GM19395 (cell line): ENCODE data around the gene ZNF709.
"Not testable (repeated sequence)": the region's sequence is repeated elsewhere in the genome, so short reads cannot be mapped to it uniquely, and the experiment has no call there.

Experiments
- ATAC-seq: cut with Tn5 transposase; IDR thresholded peaks from one replicate; pipeline ENCODE4 v1.9.1; 2021; ENCODE audit warnings: mild to moderate bottlenecking, moderate library complexity; ENCODE audit not compliant: unreplicated experiment

Gene ZNF709

GRCh38 chr19:12484371-12485051 is at the start of gene ZNF709:
Gene ZNF709, minus strand, starts transcription at chr19:12484816. Its CDS starts 159 bp downstream, at chr19:12484657.
- ATAC-seq, result peak; percentile 90

- ATAC-seq, result no peak
These were observed 42.6 kb upstream of the ZNF709 start for GRCh38 chr19:12527034-12527836.

GRCh38 chr19:12526542-12526941 is 41.9 kb upstream of the ZNF709 start:
- no peak for ATAC-seq

- ATAC-seq, result no peak
These were observed 37.4 kb upstream of the ZNF709 start for GRCh38 chr19:12521996-12522395.

- ATAC-seq, result no peak
These were observed 29.0 kb upstream of the ZNF709 start for GRCh38 chr19:12513531-12514061.

GRCh38 chr19:12497032-12497431 is 12.4 kb upstream of the ZNF709 start:
- ATAC-seq, result no peak

- no peak for ATAC-seq
These were observed 11.9 kb upstream of the ZNF709 start for GRCh38 chr19:12496480-12496879.

GRCh38 chr19:12495002-12495802 is 10.6 kb upstream of the ZNF709 start:
- ATAC-seq, result peak; percentile 83

GRCh38 chr19:12494260-12494860 is 9.7 kb upstream of the ZNF709 start:
- no peak for ATAC-seq

GRCh38 chr19:12486265-12486783 is 1.7 kb upstream of the ZNF709 start:
- ATAC-seq, result not testable (repeated sequence)

- ATAC-seq, result no peak
These were observed 955 bp upstream of the ZNF709 start for GRCh38 chr19:12485571-12485970.

- ATAC-seq, result peak; percentile 31
These were observed 418 bp upstream of the ZNF709 start for GRCh38 chr19:12485052-12485416.

- ATAC-seq, result no peak
These were observed 625 bp downstream of the ZNF709 start for GRCh38 chr19:12484011-12484370.

GRCh38 chr19:12482509-12482886 is 2.1 kb downstream of the ZNF709 start:
- no peak for ATAC-seq

GRCh38 chr19:12481781-12482508 is 2.7 kb downstream of the ZNF709 start:
- ATAC-seq, result no peak

- no peak for ATAC-seq
These were observed 6.2 kb downstream of the ZNF709 start for GRCh38 chr19:12478234-12478941.

- not testable (repeated sequence) for ATAC-seq
These were observed 17.0 kb downstream of the ZNF709 start for GRCh38 chr19:12467651-12468050.

- no peak for ATAC-seq
These were observed 19.4 kb downstream of the ZNF709 start for GRCh38 chr19:12465211-12465610.

- no peak for ATAC-seq
These were observed 19.8 kb downstream of the ZNF709 start for GRCh38 chr19:12464769-12465168.
